C4-2B (cell line): ENCODE measurements around the gene HIGD2B.
"Not testable (repeated sequence)": the region's sequence is repeated elsewhere in the genome, so short reads cannot be mapped to it uniquely, and the experiment has no call there.

ENCODE experiments used
- CTCF ChIP-seq: fragments of 450-650 bp; conservative IDR thresholded peaks from 2 replicates; pipeline ENCODE4 v1.5.1; 2017; ENCODE audit warnings: mild to moderate bottlenecking
- ZFX ChIP-seq: fragments of 450-650 bp; IDR thresholded peaks from 2 replicates; pipeline ENCODE4 v1.6.1; 2017

- TF ChIP-seq CTCF, ZFX: not testable (repeated sequence)
Observed at GRCh38 chr15:72626153-72626552, 59.8 kb downstream of the HIGD2B start.
